Ishikawa (cell line): ENCODE measurements around the gene FBXL5.

Experiments
- CEBPB ChIP-seq: IDR thresholded peaks from 2 replicates; pipeline ENCODE4 v1.6.1; 2012
- CREB1 ChIP-seq: IDR thresholded peaks from 2 replicates; pipeline ENCODE4 v1.6.1; 2012; ENCODE audit warnings: low read depth
- EGR1 ChIP-seq: IDR thresholded peaks from 2 replicates; pipeline ENCODE4 v1.6.1; 2012
- EP300 ChIP-seq: IDR thresholded peaks from 2 replicates; pipeline ENCODE4 v1.6.1; 2012; ENCODE audit warnings: borderline replicate concordance
- FOXM1 ChIP-seq: IDR thresholded peaks from 2 replicates; pipeline ENCODE4 v1.6.1; 2012; ENCODE audit warnings: low read depth, borderline replicate concordance
- RAD21 ChIP-seq: IDR thresholded peaks from 2 replicates; pipeline ENCODE4 v1.6.1; 2012; ENCODE audit warnings: low read depth
- TCF12 ChIP-seq: IDR thresholded peaks from 2 replicates; pipeline ENCODE4 v1.6.1; 2012; ENCODE audit warnings: low read depth
- TEAD4 ChIP-seq: IDR thresholded peaks from 2 replicates; pipeline ENCODE4 v1.6.1; 2012
- ZBTB7A ChIP-seq: IDR thresholded peaks from 2 replicates; pipeline ENCODE4 v1.6.1; 2012; ENCODE audit warnings: low read depth
- TF ChIP-seq, protein P1 (sequence below): IDR thresholded peaks from 2 replicates; pipeline ENCODE4 v1.6.1; 2012
- TF ChIP-seq, protein P2 (sequence below): IDR thresholded peaks from 2 replicates; pipeline ENCODE4 v1.6.1; 2012
- TF ChIP-seq, protein P3 (sequence below): IDR thresholded peaks from 2 replicates; pipeline ENCODE4 v1.6.1; 2012; ENCODE audit warnings: low read depth, mild to moderate bottlenecking

DNA sequence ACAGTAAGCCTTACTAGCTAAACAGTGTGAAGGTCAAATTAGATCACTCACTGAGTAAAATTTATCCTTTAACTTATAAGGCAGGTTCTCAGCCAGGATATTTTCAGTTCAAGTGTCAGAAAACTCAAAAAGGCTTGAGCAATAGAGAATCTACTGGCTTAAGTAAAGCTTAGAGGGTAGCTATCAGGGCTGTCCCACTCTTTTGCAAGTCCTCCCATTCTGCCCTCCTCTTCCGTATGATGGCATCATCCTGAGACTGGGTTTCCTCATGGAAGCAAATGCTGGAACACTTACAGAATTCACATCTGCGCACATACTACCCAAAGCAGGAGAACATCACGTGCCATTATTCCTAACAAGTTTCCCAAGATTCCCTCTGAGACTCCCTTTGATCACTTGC lies 55.0 kb downstream of the FBXL5 start:
- TF ChIP-seq TCF12 (no peak), CREB1 (no peak), FOXM1 (no peak), EP300 (no peak), CEBPB (no peak), EGR1 (no peak), ZBTB7A (no peak), TEAD4 (no peak), RAD21 (no peak)
- TF ChIP-seq, protein P1, sequence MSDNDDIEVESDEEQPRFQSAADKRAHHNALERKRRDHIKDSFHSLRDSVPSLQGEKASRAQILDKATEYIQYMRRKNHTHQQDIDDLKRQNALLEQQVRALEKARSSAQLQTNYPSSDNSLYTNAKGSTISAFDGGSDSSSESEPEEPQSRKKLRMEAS: no peak
- TF ChIP-seq, protein P2, sequence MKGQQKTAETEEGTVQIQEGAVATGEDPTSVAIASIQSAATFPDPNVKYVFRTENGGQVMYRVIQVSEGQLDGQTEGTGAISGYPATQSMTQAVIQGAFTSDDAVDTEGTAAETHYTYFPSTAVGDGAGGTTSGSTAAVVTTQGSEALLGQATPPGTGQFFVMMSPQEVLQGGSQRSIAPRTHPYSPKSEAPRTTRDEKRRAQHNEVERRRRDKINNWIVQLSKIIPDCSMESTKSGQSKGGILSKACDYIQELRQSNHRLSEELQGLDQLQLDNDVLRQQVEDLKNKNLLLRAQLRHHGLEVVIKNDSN: no peak
- TF ChIP-seq, protein P3, sequence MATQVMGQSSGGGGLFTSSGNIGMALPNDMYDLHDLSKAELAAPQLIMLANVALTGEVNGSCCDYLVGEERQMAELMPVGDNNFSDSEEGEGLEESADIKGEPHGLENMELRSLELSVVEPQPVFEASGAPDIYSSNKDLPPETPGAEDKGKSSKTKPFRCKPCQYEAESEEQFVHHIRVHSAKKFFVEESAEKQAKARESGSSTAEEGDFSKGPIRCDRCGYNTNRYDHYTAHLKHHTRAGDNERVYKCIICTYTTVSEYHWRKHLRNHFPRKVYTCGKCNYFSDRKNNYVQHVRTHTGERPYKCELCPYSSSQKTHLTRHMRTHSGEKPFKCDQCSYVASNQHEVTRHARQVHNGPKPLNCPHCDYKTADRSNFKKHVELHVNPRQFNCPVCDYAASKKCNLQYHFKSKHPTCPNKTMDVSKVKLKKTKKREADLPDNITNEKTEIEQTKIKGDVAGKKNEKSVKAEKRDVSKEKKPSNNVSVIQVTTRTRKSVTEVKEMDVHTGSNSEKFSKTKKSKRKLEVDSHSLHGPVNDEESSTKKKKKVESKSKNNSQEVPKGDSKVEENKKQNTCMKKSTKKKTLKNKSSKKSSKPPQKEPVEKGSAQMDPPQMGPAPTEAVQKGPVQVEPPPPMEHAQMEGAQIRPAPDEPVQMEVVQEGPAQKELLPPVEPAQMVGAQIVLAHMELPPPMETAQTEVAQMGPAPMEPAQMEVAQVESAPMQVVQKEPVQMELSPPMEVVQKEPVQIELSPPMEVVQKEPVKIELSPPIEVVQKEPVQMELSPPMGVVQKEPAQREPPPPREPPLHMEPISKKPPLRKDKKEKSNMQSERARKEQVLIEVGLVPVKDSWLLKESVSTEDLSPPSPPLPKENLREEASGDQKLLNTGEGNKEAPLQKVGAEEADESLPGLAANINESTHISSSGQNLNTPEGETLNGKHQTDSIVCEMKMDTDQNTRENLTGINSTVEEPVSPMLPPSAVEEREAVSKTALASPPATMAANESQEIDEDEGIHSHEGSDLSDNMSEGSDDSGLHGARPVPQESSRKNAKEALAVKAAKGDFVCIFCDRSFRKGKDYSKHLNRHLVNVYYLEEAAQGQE: no peak
